Measurements from ENCODE around the gene CYP11A1. TPM values are rescaled to one million over a fixed set of nuclear protein-coding genes. Genes with fewer than 3 reads are reported as not detected.

Gene CYP11A1
- total RNA-seq, 1 donor from 2014 or later = 0.82 TPM

GRCh38 chr15:74295800-74296199, 71.6 kb downstream of the CYP11A1 start:
- no peak overlapping the region for H3K27ac Mint-ChIP-seq (ENCODE audit: unreplicated experiment)
- peaks cover 6% of the 10 kb centered on the region for H3K27me3 Mint-ChIP-seq (ENCODE audit: unreplicated experiment)
- DNase-seq (ENCODE audit: low spot score) = no peak
- no peak overlapping the region for H3K4me3 Mint-ChIP-seq (ENCODE audit: unreplicated experiment)
- peaks cover 4% of the 10 kb centered on the region for H3K36me3 Mint-ChIP-seq (ENCODE audit: low read depth, unreplicated experiment)
- no peak for TF ChIP-seq CTCF (IDR thresholded peaks at IDR 0.05; ENCODE audit: unreplicated experiment)
- peaks cover 4% of the 10 kb centered on the region for H3K4me1 Mint-ChIP-seq (ENCODE audit: unreplicated experiment)
- H3K9me3 Mint-ChIP-seq (ENCODE audit: unreplicated experiment) = no peaks in the 10 kb centered on the region

- DNase-seq (ENCODE audit: low spot score) = no peak
- H3K9me3 Mint-ChIP-seq (ENCODE audit: unreplicated experiment) = no peaks in the 10 kb centered on the region
- no peak overlapping the region for H3K4me3 Mint-ChIP-seq (ENCODE audit: unreplicated experiment)
- H3K4me1 Mint-ChIP-seq (ENCODE audit: unreplicated experiment) = peaks cover 8% of the 10 kb centered on the region
- no peaks in the 10 kb centered on the region for H3K36me3 Mint-ChIP-seq (ENCODE audit: low read depth, unreplicated experiment)
- H3K27ac Mint-ChIP-seq (ENCODE audit: unreplicated experiment) = no peak overlapping the region
- H3K27me3 Mint-ChIP-seq (ENCODE audit: unreplicated experiment) = peaks cover 3% of the 10 kb centered on the region
- TF ChIP-seq CTCF (IDR thresholded peaks at IDR 0.05; ENCODE audit: unreplicated experiment) = no peak
Observed at GRCh38 chr15:74294010-74294409, 73.4 kb downstream of the CYP11A1 start.

- DNase-seq (ENCODE audit: low spot score) = no peak
- Mint-ChIP-seq H3K36me3 (ENCODE audit: low read depth, unreplicated experiment) (no peaks in the 10 kb centered on the region), H3K27ac (ENCODE audit: unreplicated experiment) (no peak overlapping the region), H3K4me1 (ENCODE audit: unreplicated experiment) (peaks cover 12% of the 10 kb centered on the region), H3K4me3 (ENCODE audit: unreplicated experiment) (no peak overlapping the region), H3K9me3 (ENCODE audit: unreplicated experiment) (no peaks in the 10 kb centered on the region), H3K27me3 (ENCODE audit: unreplicated experiment) (peaks cover 3% of the 10 kb centered on the region)
- TF ChIP-seq CTCF (IDR thresholded peaks at IDR 0.05; ENCODE audit: unreplicated experiment) = no peak
Observed at GRCh38 chr15:74293021-74293810, 74.2 kb downstream of the CYP11A1 start.

GRCh38 chr15:74291101-74292071, 76.1 kb downstream of the CYP11A1 start:
- Mint-ChIP-seq H3K4me3 (ENCODE audit: unreplicated experiment) (no peak overlapping the region), H3K36me3 (ENCODE audit: low read depth, unreplicated experiment) (no peaks in the 10 kb centered on the region), H3K27ac (ENCODE audit: unreplicated experiment) (no peak overlapping the region), H3K27me3 (ENCODE audit: unreplicated experiment) (peaks cover 4% of the 10 kb centered on the region), H3K9me3 (ENCODE audit: unreplicated experiment) (no peaks in the 10 kb centered on the region), H3K4me1 (ENCODE audit: unreplicated experiment) (peaks cover 16% of the 10 kb centered on the region)
- peak; percentile 95 for DNase-seq (ENCODE audit: low spot score)
- no peak for TF ChIP-seq CTCF (IDR thresholded peaks at IDR 0.05; ENCODE audit: unreplicated experiment)
